SK-N-SH (cell line): ENCODE measurements around the gene TBX4. TPM values are rescaled to one million over a fixed set of nuclear protein-coding genes. Genes with fewer than 3 reads are reported as not detected.

Source experiments
- CTCF ChIA-PET: fragments of 300-600, 350-600 bp; formaldehyde crosslinking; extraction: SDS; loops from one replicate; lab custom pipeline; 2021; lab: Yijun Ruan, JAX
- POLR2A ChIA-PET: fragments of 350-600 bp; sonication (Branson Sonifier 250); formaldehyde crosslinking; extraction: SDS; loops from one replicate; lab custom pipeline; 2020; ENCODE audit warnings: antibody characterized with exemption, inconsistent platforms; lab: Yijun Ruan, JAX
- DNase-seq: peaks from one replicate; pipeline ENCODE4 v3.0.0; 2012
- H2AFZ ChIP-seq: fragments of 200-600 bp; sonication (generic); 2 replicates; pipeline ENCODE4 v1.8.1; 2016; ENCODE audit warnings: antibody characterized with exemption, mild to moderate bottlenecking, low read depth
- H3F3A ChIP-seq: fragments of 200-600 bp; sonication (generic); replicated peaks from 2 replicates; pipeline ENCODE3; 2016; ENCODE audit warnings: antibody characterized with exemption, mild to moderate bottlenecking; ENCODE audit not compliant: insufficient read depth
- H3K27ac ChIP-seq, 2 experiments: fragments of 200-500 bp in 1 of 2; fragments of 200-600 bp in 1 of 2; sonication (Bioruptor generic) in 1 of 2; sonication (generic), shearing (Covaris generic) in 1 of 2; 2 replicates each; pipeline versions ENCODE4 v1.5.1 to v1.6.1; 2014 to 2016; ENCODE audit warnings: low read depth in 2 of 2, inconsistent platforms in 1 of 2, low read length in 1 of 2, mild to moderate bottlenecking in 1 of 2, mixed read lengths in 1 of 2
- H3K27me3 ChIP-seq: fragments of 200-600 bp; sonication (generic), shearing (Covaris generic); 2 replicates; pipeline ENCODE4 v1.6.1; 2016; ENCODE audit warnings: mixed run types; ENCODE audit not compliant: insufficient read depth
- H3K36me3 ChIP-seq, 2 experiments: fragments of 200-500 bp in 1 of 2; fragments of 200-600 bp in 1 of 2; sonication (Bioruptor generic) in 1 of 2; sonication (generic) in 1 of 2; replicated peaks in 1 of 2; 2 replicates each; pipeline versions ENCODE3 to v1.5.1; 2014 to 2016; ENCODE audit warnings: low read length in 1 of 2, mild to moderate bottlenecking in 1 of 2; ENCODE audit not compliant: insufficient read depth in 2 of 2, control insufficient read depth in 1 of 2
- H3K4me1 ChIP-seq, 2 experiments: fragments of 200-500 bp in 1 of 2; fragments of 200-600 bp in 1 of 2; sonication (Bioruptor generic) in 1 of 2; sonication (generic), shearing (Covaris generic) in 1 of 2; 2 replicates each; pipeline versions ENCODE4 v1.5.1 to v1.6.1; 2014 to 2016; ENCODE audit warnings: low read depth in 1 of 2, low read length in 1 of 2, mixed run types in 1 of 2; ENCODE audit not compliant: insufficient read depth in 2 of 2, control insufficient read depth in 1 of 2
- H3K4me2 ChIP-seq: fragments of 200-600 bp; sonication (generic), shearing (Covaris generic); 2 replicates; pipeline ENCODE4 v1.6.1; 2017; ENCODE audit warnings: mixed run types
- H3K4me3 ChIP-seq, 2 experiments: fragments of 200-500 bp in 1 of 2; fragments of 200-600 bp in 1 of 2; sonication (Bioruptor generic) in 1 of 2; sonication (generic), shearing (Covaris generic) in 1 of 2; 2 replicates each; pipeline versions ENCODE4 v1.5.1 to v1.8.1; 2014 to 2016; ENCODE audit warnings: low read depth in 2 of 2, inconsistent platforms in 1 of 2, low read length in 1 of 2, mild to moderate bottlenecking in 1 of 2, mixed read lengths in 1 of 2, moderate library complexity in 1 of 2
- H3K79me2 ChIP-seq: fragments of 200-600 bp; sonication (generic); 2 replicates; pipeline ENCODE4 v1.8.1; 2017; ENCODE audit warnings: mild to moderate bottlenecking; ENCODE audit not compliant: insufficient read depth
- H3K9ac ChIP-seq: fragments of 200-600 bp; sonication (generic); 2 replicates; pipeline ENCODE4 v1.6.1; 2017; ENCODE audit warnings: mixed run types
- H3K9me2 ChIP-seq: fragments of 200-600 bp; sonication (generic); 2 replicates; pipeline ENCODE4 v1.6.1; 2017; ENCODE audit warnings: mixed run types
- H3K9me3 ChIP-seq: fragments of 200-600 bp; sonication (generic); 2 replicates; pipeline ENCODE4 v1.6.1; 2017; ENCODE audit warnings: mixed run types, mild to moderate bottlenecking, moderate library complexity
- H4K20me1 ChIP-seq: fragments of 200-600 bp; sonication (generic); 2 replicates; pipeline ENCODE4 v1.6.1; 2017; ENCODE audit warnings: mild to moderate bottlenecking, mixed run types; ENCODE audit not compliant: insufficient read depth
- CHD2 ChIP-seq: fragments of 150-350 bp; IDR thresholded peaks from 2 replicates; pipeline ENCODE4 v1.6.1; 2018; ENCODE audit warnings: low read length; ENCODE audit not compliant: partially characterized antibody
- CTCF ChIP-seq: fragments of 200-600 bp; sonication (generic); IDR thresholded peaks from 2 replicates; pipeline ENCODE4 v1.6.1; 2017; ENCODE audit warnings: antibody characterized with exemption, mild to moderate bottlenecking, moderate library complexity
- ELF1 ChIP-seq: IDR thresholded peaks from 2 replicates; pipeline ENCODE4 v1.4.0; 2012
- EP300 ChIP-seq, 2 experiments: IDR thresholded peaks; 2 replicates each; pipeline versions ENCODE4 v1.4.0 to v1.6.1; 2012; ENCODE audit warnings: borderline replicate concordance in 1 of 2, low read depth in 1 of 2, low read length in 1 of 2
- EZH2phosphoT487 ChIP-seq: fragments of 200-600 bp; sonication (generic); IDR thresholded peaks from 2 replicates; pipeline ENCODE4 v1.6.1; 2017; ENCODE audit warnings: low read depth, mixed run types, mild to moderate bottlenecking, antibody characterized with exemption, moderate library complexity, borderline replicate concordance
- FOSL2 ChIP-seq: IDR thresholded peaks from 2 replicates; pipeline ENCODE4 v1.4.0; 2012; ENCODE audit warnings: low read depth, mild to moderate bottlenecking, moderate library complexity, borderline replicate concordance
- FOXJ3 ChIP-seq: sonication (generic); formaldehyde crosslinking; IDR thresholded peaks from 2 replicates; pipeline ENCODE4 v1.5.1; 2020; ENCODE audit warnings: mild to moderate bottlenecking, missing genetic modification reagents
- GABPA ChIP-seq: IDR thresholded peaks from 2 replicates; pipeline ENCODE4 v1.4.0; 2012; ENCODE audit warnings: low read depth, mild to moderate bottlenecking
- GATA2 ChIP-seq: sonication (generic); formaldehyde crosslinking; IDR thresholded peaks from 2 replicates; pipeline ENCODE4 v1.5.0; 2020; ENCODE audit warnings: mild to moderate bottlenecking, missing genetic modification reagents
- JUND ChIP-seq: IDR thresholded peaks from 2 replicates; pipeline ENCODE4 v1.4.0; 2012
- MEF2A ChIP-seq: IDR thresholded peaks from 2 replicates; pipeline ENCODE4 v1.4.0; 2012; ENCODE audit warnings: low read depth, borderline replicate concordance
- MXI1 ChIP-seq: IDR thresholded peaks from 2 replicates; pipeline ENCODE4 v1.6.1; 2012; ENCODE audit warnings: mild to moderate bottlenecking, low read depth, low read length, improper control_type of control experiment
- RCOR1 ChIP-seq: fragments of 150-350 bp; IDR thresholded peaks from 2 replicates; pipeline ENCODE4 v1.6.1; 2017; ENCODE audit warnings: antibody characterized with exemption, low read length
- RXRA ChIP-seq: IDR thresholded peaks from 2 replicates; pipeline ENCODE4 v1.4.0; 2012; ENCODE audit warnings: low read depth, mild to moderate bottlenecking, borderline replicate concordance
- USF2 ChIP-seq: fragments of 150-350 bp; IDR thresholded peaks from 2 replicates; pipeline ENCODE4 v1.6.1; 2017; ENCODE audit warnings: antibody characterized with exemption, low read length, low read depth, borderline replicate concordance
- YY1 ChIP-seq: IDR thresholded peaks from 2 replicates; pipeline ENCODE4 v1.4.0; 2012; ENCODE audit warnings: low read depth, mild to moderate bottlenecking
- ZBTB33 ChIP-seq: IDR thresholded peaks from 2 replicates; pipeline ENCODE4 v1.4.0; 2012; ENCODE audit warnings: low read depth, borderline replicate concordance
- WGBS: methylation state at CpG from one replicate; pipeline ENCODE4 v1.1.6; 2017; ENCODE audit warnings: low lambda C conversion rate; 5-methylcytosine and 5-hydroxymethylcytosine counted together
- polyA plus RNA-seq, 3 experiments: library from polyadenylated mRNA; depleted of rRNA; stranded (reverse); fragments of >200 nt; gene quantifications; 2 replicates each; pipeline ENCODE4 v1.2.3, GENCODE V29; 2012
- TF ChIP-seq, protein P1 (sequence below): fragments of 150-350 bp; IDR thresholded peaks from 2 replicates; pipeline ENCODE4 v1.6.1; 2016; ENCODE audit warnings: mild to moderate bottlenecking, low read depth, low read length
- TF ChIP-seq, protein P2 (sequence below): IDR thresholded peaks from 2 replicates; pipeline ENCODE4; 2012

The TBX4 gene
- polyA plus RNA-seq, 1 of the 3 experiments (the other 2 are of a cell fraction) = 0.02 TPM

GRCh38 chr17:61514491-61514890 lies 62.3 kb downstream of the TBX4 start:
- no peak for TF ChIP-seq EZH2phosphoT487
- TF ChIP-seq ELF1 = no peak
- TF ChIP-seq YY1 = no peak
- no peak for TF ChIP-seq EP300 (IDR thresholded peaks at IDR 0.05; ENCODE audit: borderline replicate concordance in 1 of 2, low read depth in 1 of 2, low read length in 1 of 2)
- no peak for TF ChIP-seq USF2
- TF ChIP-seq CHD2 = no peak
- no peak for TF ChIP-seq MEF2A
- no peak for TF ChIP-seq FOSL2
- TF ChIP-seq MXI1 = no peak
- no peak for TF ChIP-seq GATA2 (CRISPR knock-in tag)
- no peak for TF ChIP-seq RCOR1
- TF ChIP-seq, protein P1, sequence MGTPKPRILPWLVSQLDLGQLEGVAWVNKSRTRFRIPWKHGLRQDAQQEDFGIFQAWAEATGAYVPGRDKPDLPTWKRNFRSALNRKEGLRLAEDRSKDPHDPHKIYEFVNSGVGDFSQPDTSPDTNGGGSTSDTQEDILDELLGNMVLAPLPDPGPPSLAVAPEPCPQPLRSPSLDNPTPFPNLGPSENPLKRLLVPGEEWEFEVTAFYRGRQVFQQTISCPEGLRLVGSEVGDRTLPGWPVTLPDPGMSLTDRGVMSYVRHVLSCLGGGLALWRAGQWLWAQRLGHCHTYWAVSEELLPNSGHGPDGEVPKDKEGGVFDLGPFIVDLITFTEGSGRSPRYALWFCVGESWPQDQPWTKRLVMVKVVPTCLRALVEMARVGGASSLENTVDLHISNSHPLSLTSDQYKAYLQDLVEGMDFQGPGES = no peak
- TF ChIP-seq ZBTB33 = no peak
- no peak for TF ChIP-seq RXRA
- TF ChIP-seq JUND = no peak
- TF ChIP-seq CTCF = no peak
- TF ChIP-seq, protein P2, sequence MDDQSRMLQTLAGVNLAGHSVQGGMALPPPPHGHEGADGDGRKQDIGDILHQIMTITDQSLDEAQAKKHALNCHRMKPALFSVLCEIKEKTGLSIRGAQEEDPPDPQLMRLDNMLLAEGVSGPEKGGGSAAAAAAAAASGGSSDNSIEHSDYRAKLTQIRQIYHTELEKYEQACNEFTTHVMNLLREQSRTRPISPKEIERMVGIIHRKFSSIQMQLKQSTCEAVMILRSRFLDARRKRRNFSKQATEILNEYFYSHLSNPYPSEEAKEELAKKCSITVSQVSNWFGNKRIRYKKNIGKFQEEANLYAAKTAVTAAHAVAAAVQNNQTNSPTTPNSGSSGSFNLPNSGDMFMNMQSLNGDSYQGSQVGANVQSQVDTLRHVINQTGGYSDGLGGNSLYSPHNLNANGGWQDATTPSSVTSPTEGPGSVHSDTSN = no peak
- TF ChIP-seq FOXJ3 = no peak
- TF ChIP-seq GABPA = no peak
- POLR2A ChIA-PET = no interaction called here
- H3K79me2 ChIP-seq = no peaks in the 10 kb centered on the region
- WGBS = 82% methylated on average over 4 of the region's 4 CpGs
- peaks cover 0 to 2% of the 10 kb centered on the region in 2 experiments; a peak in 1 of 4 replicates for H3K4me1 ChIP-seq
- no peaks in the 10 kb centered on the region for H4K20me1 ChIP-seq
- H3K4me3 ChIP-seq = no peak overlapping the region
- H3K27me3 ChIP-seq = no peaks in the 10 kb centered on the region
- no peak overlapping the region for H2AFZ ChIP-seq
- no peak for DNase-seq
- no peak overlapping the region for H3K4me2 ChIP-seq
- no peak overlapping the region for H3K9ac ChIP-seq
- no peaks in the 10 kb centered on the region for H3F3A ChIP-seq
- H3K27ac ChIP-seq = no peak overlapping the region
- CTCF ChIA-PET = interaction anchor here (0.6 to 1.4 kb wide), 7 partner anchors 14 to 99 kb away, joined by 3 to 4 read pairs (median 3); no protein-coding TSS in a partner anchor
- no peaks in the 10 kb centered on the region for H3K9me3 ChIP-seq
- H3K9me2 ChIP-seq = no peaks in the 10 kb centered on the region
- no peaks in the 10 kb centered on the region for H3K36me3 ChIP-seq
